Esophagus squamous epithelium (tissue), 5 donors: ENCODE data around the gene CSPG4. TPM values are rescaled to one million over a fixed set of nuclear protein-coding genes. Genes with fewer than 3 reads are reported as not detected.

Source experiments
- DNase-seq: peaks from one replicate; lab custom pipeline; 2025; lab: John Stamatoyannopoulos, UW
- H3K27ac ChIP-seq, 4 donors: fragments of 200-600 bp; sonication (generic); one replicate each; pipeline ENCODE4 v1.5.1; 2016 to 2019; ENCODE audit warnings: mild to moderate bottlenecking in 1 of 4
- H3K27me3 ChIP-seq, 4 donors: fragments of 200-600 bp; sonication (generic); 1 replicate in 3 of 4; 2 replicates in 1 of 4; pipeline versions ENCODE4 v1.5.1 to v1.6.0; 2017 to 2021; ENCODE audit warnings: antibody characterized with exemption in 1 of 4
- H3K36me3 ChIP-seq, 3 donors: fragments of 200-600 bp; sonication (generic); one replicate each; pipeline ENCODE4 v1.5.1; 2016 to 2019
- H3K4me1 ChIP-seq, 3 donors: fragments of 200-600 bp; sonication (generic); one replicate each; pipeline ENCODE4 v1.5.1; 2017 to 2019
- H3K4me3 ChIP-seq, 4 donors: fragments of 200-600 bp; sonication (generic); 1 replicate in 3 of 4; 2 replicates in 1 of 4; pipeline ENCODE4 v1.5.1; 2016 to 2019; ENCODE audit warnings: mild to moderate bottlenecking in 2 of 4, moderate library complexity in 1 of 4
- H3K9me3 ChIP-seq, 3 donors: fragments of 200-600 bp; sonication (generic); one replicate each; pipeline ENCODE4 v1.5.1; 2016 to 2019
- POLR2A ChIP-seq, 4 donors: fragments of 450-650 bp; IDR thresholded peaks; one replicate each; pipeline ENCODE4 v1.6.1; 2017; ENCODE audit warnings: antibody characterized with exemption in 4 of 4, mild to moderate bottlenecking in 4 of 4, moderate library complexity in 3 of 4
- WGBS, 2 donors: methylation state at CpG; one replicate each; pipeline ENCODE4 v1.1.5; 2018; 5-methylcytosine and 5-hydroxymethylcytosine counted together
- intact Hi-C: fragments of 100-400 bp; cut with DNase I; formaldehyde crosslinking; loops from one replicate; pipeline ENCODE4 v1.15.0; 2022
- total RNA-seq, 4 donors: library from RNA; depleted of rRNA; stranded (reverse); fragments of >200 nt; gene quantifications; one replicate each; pipeline ENCODE4 v1.1.0, GENCODE V29; 2016
- TF ChIP-seq, protein P1 (sequence below), 6 experiments: fragments of 450-650 bp in 4 of 6; fragments of 200-600 bp in 2 of 6; sonication (generic) in 2 of 6; IDR thresholded peaks; one replicate each; pipeline ENCODE4 v1.5.1; 2016 to 2019; ENCODE audit warnings: antibody characterized with exemption in 6 of 6, mild to moderate bottlenecking in 4 of 6, moderate library complexity in 4 of 6
- donor health status: DM: yes; HTN: yes; CAD: no.

CSPG4 gene
- total RNA-seq, 4 donors from 2014 or later = 2.9 to 13.4 (median 4.2) TPM

DNA sequence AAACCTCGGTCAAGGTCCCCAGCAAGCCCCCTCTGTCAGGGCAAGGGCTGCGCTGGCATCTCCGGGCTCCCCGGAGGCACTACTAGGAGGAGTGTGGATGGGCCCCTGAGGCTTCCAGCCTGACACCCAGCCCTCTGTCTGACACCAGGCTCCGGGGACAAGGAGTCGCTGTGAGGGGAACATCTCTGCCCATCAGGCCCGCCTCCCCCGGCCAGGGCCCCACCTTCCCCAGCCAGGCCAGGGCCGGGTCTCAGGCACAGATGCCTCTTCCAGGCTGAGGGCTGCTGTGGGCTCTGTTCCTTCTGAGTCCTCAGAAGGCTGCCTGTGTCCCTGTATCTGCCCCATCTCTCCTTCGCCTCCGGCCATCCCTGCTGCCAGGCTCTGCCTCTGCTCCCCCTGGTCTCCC, 15.8 kb downstream of the CSPG4 start:
- Histone ChIP-seq H3K27me3 (peaks cover 0 to 71% (median 0%) of the 10 kb centered on the region in 4 donors), H3K4me1 (peaks cover 58 to 92% (median 78%) of the 10 kb centered on the region in 3 donors), H3K4me3 (no peak overlapping the region), H3K27ac (peak overlapping the region; percentile 61 to 92 (median 86)), H3K36me3 (no peaks in the 10 kb centered on the region), H3K9me3 (no peaks in the 10 kb centered on the region)
- no peak for TF ChIP-seq POLR2A (IDR thresholded peaks at IDR 0.05)
- TF ChIP-seq, protein P1, sequence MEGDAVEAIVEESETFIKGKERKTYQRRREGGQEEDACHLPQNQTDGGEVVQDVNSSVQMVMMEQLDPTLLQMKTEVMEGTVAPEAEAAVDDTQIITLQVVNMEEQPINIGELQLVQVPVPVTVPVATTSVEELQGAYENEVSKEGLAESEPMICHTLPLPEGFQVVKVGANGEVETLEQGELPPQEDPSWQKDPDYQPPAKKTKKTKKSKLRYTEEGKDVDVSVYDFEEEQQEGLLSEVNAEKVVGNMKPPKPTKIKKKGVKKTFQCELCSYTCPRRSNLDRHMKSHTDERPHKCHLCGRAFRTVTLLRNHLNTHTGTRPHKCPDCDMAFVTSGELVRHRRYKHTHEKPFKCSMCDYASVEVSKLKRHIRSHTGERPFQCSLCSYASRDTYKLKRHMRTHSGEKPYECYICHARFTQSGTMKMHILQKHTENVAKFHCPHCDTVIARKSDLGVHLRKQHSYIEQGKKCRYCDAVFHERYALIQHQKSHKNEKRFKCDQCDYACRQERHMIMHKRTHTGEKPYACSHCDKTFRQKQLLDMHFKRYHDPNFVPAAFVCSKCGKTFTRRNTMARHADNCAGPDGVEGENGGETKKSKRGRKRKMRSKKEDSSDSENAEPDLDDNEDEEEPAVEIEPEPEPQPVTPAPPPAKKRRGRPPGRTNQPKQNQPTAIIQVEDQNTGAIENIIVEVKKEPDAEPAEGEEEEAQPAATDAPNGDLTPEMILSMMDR (IDR thresholded peaks at IDR 0.05) = no peak
- no peak for DNase-seq
- intact Hi-C loops = no loop called here
- WGBS, 2 donors = 67 to 82% methylated on average over 2 to 3 of the region's 11 CpGs

- Histone ChIP-seq H3K27me3 (peaks cover 0 to 74% (median 0%) of the 10 kb centered on the region in 4 donors), H3K9me3 (no peaks in the 10 kb centered on the region), H3K4me3 (no peak overlapping the region), H3K27ac (peak overlapping the region; percentile 61 to 92 (median 86)), H3K4me1 (peaks cover 58 to 87% (median 77%) of the 10 kb centered on the region in 3 donors), H3K36me3 (no peaks in the 10 kb centered on the region)
- TF ChIP-seq POLR2A (IDR thresholded peaks at IDR 0.05) = no peak
- TF ChIP-seq, protein P1 (IDR thresholded peaks at IDR 0.05) = no peak
- intact Hi-C loops = no loop called here
- no peak for DNase-seq
- 30% methylated on average over 10 of the region's 14 CpGs; no CpG with 5 or more reads in 1 of the 2 donors for WGBS, 2 donors
Measured at GRCh38 chr15:75696311-75696720, 16.3 kb downstream of the CSPG4 start.

DNA sequence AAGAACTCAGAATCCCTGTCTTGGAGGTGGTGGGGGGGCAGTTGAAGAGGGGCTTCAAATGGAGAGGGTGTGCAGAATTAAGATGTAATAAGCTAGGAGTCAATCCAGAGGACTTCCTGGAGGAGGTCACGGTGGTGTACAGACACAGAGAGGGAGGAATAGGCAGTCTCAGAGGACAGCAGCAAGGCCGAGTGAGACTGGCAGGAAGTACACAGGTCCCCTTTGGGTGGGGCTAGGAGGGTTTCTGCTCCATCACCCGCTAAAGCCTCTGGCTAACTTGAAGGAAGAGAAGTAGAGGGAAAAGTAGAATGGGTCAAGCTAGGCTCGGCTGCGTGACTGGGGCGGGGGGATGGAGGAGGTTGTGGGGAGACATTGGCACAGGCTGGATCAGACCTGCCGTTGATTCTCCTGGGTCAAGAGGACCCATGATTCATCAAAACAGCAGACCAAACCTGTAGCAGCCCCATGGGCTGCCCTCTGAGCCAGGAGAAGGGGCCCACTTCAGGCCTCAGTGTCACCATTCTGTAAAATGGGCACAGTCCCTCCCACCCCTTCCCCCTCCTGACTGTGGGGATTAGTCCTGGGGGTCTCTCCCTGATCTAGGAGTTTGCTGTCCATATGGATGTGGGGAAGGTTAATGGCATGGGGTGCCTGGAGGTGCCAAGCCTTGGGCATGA, 16.9 kb downstream of the CSPG4 start:
- WGBS, 2 donors = 38 to 45% methylated on average over 7 of the region's 7 CpGs
- Histone ChIP-seq H3K27ac (peak overlapping the region; percentile 38 to 92 (median 86)), H3K36me3 (no peaks in the 10 kb centered on the region), H3K4me1 (peaks cover 55 to 82% (median 72%) of the 10 kb centered on the region in 3 donors), H3K9me3 (no peaks in the 10 kb centered on the region), H3K27me3 (peaks cover 0 to 75% (median 0%) of the 10 kb centered on the region in 4 donors), H3K4me3 (no peak overlapping the region)
- intact Hi-C loops = no loop called here
- no peak for DNase-seq
- TF ChIP-seq, protein P1 (IDR thresholded peaks at IDR 0.05) = no peak
- no peak for TF ChIP-seq POLR2A (IDR thresholded peaks at IDR 0.05)

DNA sequence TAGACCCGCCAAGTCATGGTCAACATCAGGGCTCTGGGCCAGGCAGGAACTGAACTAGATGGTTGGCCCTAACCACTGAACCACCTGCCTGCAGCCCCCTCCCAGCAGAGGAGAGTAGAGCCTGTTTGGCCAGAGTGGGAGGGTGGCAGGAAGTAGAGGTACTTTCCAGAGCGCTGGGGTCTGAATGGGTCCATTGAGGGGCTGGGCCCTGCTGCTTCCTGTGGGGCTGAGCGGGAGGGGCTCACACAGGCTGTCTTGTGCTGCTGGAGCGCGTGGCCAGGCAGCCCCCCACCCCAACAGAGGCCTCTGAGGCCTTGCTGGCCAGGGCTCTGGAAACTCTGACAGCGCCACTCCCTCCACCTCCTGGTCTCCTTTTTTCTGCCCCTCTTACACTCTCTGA, 17.4 kb downstream of the CSPG4 start:
- WGBS, 2 donors = 50% methylated on average over 3 of the region's 6 CpGs; no CpG with 5 or more reads in 1 of the 2 donors
- Histone ChIP-seq H3K9me3 (no peaks in the 10 kb centered on the region), H3K27ac (peak overlapping the region; percentile 38 to 92 (median 86)), H3K27me3 (peaks cover 0 to 80% (median 0%) of the 10 kb centered on the region in 4 donors), H3K36me3 (no peaks in the 10 kb centered on the region), H3K4me1 (peaks cover 51 to 76% (median 67%) of the 10 kb centered on the region in 3 donors), H3K4me3 (no peak overlapping the region)
- intact Hi-C loops = no loop called here
- TF ChIP-seq, protein P1 (IDR thresholded peaks at IDR 0.05) = no peak
- TF ChIP-seq POLR2A (IDR thresholded peaks at IDR 0.05) = no peak
- no peak for DNase-seq
